ENCODE measurements around the gene PHF21A. TPM values are rescaled to one million over a fixed set of nuclear protein-coding genes. Genes with fewer than 3 reads are reported as not detected.

Gene PHF21A
- total and polyA plus RNA-seq, 2 donors (not counting 3 experiments of a cell fraction or from before 2014, with no cell fraction given): 14.1 to 30.5 TPM

DNA sequence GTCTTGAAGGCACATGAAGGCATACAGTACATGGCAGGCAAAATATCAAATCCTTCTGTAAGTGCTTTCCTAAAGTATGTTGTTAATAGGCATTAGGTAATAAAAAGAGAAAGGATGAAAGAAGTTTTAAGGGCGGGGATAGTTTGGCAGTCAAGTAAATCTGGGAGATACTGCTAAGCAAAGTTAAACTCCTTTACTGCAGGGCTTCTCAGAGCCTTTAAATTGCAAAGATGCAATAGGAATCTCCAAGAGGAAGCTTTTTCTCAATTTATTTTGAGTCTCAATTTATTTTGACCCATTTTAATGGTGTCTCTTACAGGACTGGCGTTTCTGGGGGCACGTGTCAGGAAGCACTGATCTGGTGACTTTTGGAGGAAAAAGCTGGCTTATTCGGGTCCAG, 12.8 kb upstream of the PHF21A start:
- no peaks in the 10 kb centered on the region for H3K79me2 ChIP-seq (ENCODE audit: control insufficient read depth, insufficient read depth, low read length)
- intact Hi-C loops (cut with micrococcal nuclease) (no loop called here), dilution Hi-C loops (cut with MboI; ENCODE audit: extremely low pct_ligation_motif_present, low sequenced_read_pairs) (no loop called here)
- H3K4me3 ChIP-seq (replicated peaks in 1 of 3; ENCODE audit: insufficient read depth in 1 of 3, low read depth in 1 of 3, low read length in 3 of 3): no peak overlapping the region
- H3K9me1 ChIP-seq (replicated peaks; ENCODE audit: control insufficient read depth, extremely low read depth, insufficient read depth, low read length): no peaks in the 10 kb centered on the region
- H3K9me3 ChIP-seq (replicated peaks; ENCODE audit: control insufficient read depth, insufficient read depth, low read length): no peaks in the 10 kb centered on the region
- H3K36me3 ChIP-seq (ENCODE audit: control insufficient read depth in 2 of 2, extremely low read depth in 1 of 2, insufficient read depth in 2 of 2, low read length in 2 of 2): no peaks in the 10 kb centered on the region
- BruUV-seq (replicated peaks): no TSS peak
- CTCF ChIA-PET: interaction anchor here (0.8 to 1.1 kb wide), 2 partner anchors 18 to 100 kb away, joined by 3 read pairs; no protein-coding TSS in a partner anchor
- H2AFZ ChIP-seq (ENCODE audit: low read depth, low read length): no peak overlapping the region
- POLR2A ChIA-PET: no interaction called here
- no peak for TF ChIP-seq POLR2AphosphoS5 (IDR thresholded peaks at IDR 0.05; ENCODE audit: insufficient read depth, low read depth, low read length)
- no peak for TF ChIP-seq POLR2A (IDR thresholded peaks at IDR 0.05; ENCODE audit: low read depth, low read length)
- no peak for TF ChIP-seq GATA2 (IDR thresholded peaks at IDR 0.05; ENCODE audit: insufficient read depth, insufficient read length, low read depth, low read length)
- no peak for TF ChIP-seq FOS (IDR thresholded peaks at IDR 0.05; ENCODE audit: borderline replicate concordance, insufficient read depth, low read length)
- TF ChIP-seq, protein P1, sequence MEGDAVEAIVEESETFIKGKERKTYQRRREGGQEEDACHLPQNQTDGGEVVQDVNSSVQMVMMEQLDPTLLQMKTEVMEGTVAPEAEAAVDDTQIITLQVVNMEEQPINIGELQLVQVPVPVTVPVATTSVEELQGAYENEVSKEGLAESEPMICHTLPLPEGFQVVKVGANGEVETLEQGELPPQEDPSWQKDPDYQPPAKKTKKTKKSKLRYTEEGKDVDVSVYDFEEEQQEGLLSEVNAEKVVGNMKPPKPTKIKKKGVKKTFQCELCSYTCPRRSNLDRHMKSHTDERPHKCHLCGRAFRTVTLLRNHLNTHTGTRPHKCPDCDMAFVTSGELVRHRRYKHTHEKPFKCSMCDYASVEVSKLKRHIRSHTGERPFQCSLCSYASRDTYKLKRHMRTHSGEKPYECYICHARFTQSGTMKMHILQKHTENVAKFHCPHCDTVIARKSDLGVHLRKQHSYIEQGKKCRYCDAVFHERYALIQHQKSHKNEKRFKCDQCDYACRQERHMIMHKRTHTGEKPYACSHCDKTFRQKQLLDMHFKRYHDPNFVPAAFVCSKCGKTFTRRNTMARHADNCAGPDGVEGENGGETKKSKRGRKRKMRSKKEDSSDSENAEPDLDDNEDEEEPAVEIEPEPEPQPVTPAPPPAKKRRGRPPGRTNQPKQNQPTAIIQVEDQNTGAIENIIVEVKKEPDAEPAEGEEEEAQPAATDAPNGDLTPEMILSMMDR (IDR thresholded peaks at IDR 0.05; ENCODE audit: extremely low read depth in 1 of 2, insufficient read depth in 1 of 2, low read depth in 1 of 2, low read length in 2 of 2): no peak
- no peak overlapping the region for H3K9ac ChIP-seq (replicated peaks; ENCODE audit: extremely low read depth, insufficient read depth, low read length)
- H4K20me1 ChIP-seq (replicated peaks; ENCODE audit: control insufficient read depth, extremely low read depth, insufficient read depth, low read length): no peaks in the 10 kb centered on the region
- no peak for FAIRE-seq
- H3K4me2 ChIP-seq (ENCODE audit: insufficient read depth, low read length): no peak overlapping the region
- H3K4me1 ChIP-seq (ENCODE audit: control insufficient read depth, extremely low read depth, insufficient read depth, low read length): no peaks in the 10 kb centered on the region
- DNase-seq (ENCODE audit: low read depth, low spot score): no peak
- H3K27me3 ChIP-seq (ENCODE audit: control insufficient read depth in 2 of 2, insufficient read depth in 2 of 2, low read length in 2 of 2): peaks cover 10 to 14% of the 10 kb centered on the region in 2 experiments
- no peak overlapping the region for H3K27ac ChIP-seq (ENCODE audit: insufficient read depth, low read depth, low read length)

DNA sequence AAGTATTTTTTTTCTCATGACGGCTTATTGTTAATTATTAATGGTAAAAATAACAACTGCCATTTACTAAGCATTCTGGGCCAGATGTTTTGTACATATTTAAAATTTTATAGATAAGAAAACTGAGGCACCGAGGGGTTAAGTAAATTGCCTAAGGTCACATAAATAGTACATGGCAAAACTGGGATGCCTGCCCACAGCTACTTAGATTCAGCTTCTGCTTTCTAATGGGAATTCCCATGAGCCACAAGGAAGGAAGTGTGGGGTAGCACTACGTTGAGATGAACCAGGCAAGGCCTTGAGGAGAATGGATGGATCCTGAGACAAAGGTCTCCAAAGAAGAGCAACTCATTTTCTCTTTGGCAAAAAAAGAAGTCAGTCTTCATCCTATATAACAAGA, 11.9 kb upstream of the PHF21A start:
- TF ChIP-seq POLR2AphosphoS5 (IDR thresholded peaks at IDR 0.05; ENCODE audit: insufficient read depth, low read depth, low read length): no peak
- TF ChIP-seq FOS (IDR thresholded peaks at IDR 0.05; ENCODE audit: borderline replicate concordance, insufficient read depth, low read length): no peak
- TF ChIP-seq POLR2A (IDR thresholded peaks at IDR 0.05; ENCODE audit: low read depth, low read length): no peak
- TF ChIP-seq MYC (IDR thresholded peaks at IDR 0.05; ENCODE audit: low read depth, low read length): no peak
- no peaks in the 10 kb centered on the region for H3K9me3 ChIP-seq (replicated peaks; ENCODE audit: control insufficient read depth, insufficient read depth, low read length)
- intact Hi-C loops (cut with micrococcal nuclease) (no loop called here), dilution Hi-C loops (cut with MboI; ENCODE audit: extremely low pct_ligation_motif_present, low sequenced_read_pairs) (no loop called here)
- ChIA-PET POLR2A (no interaction called here), CTCF (no interaction called here)
- DNase-seq (ENCODE audit: low read depth, low spot score): no peak
- peaks cover 7 to 14% of the 10 kb centered on the region in 2 experiments for H3K27me3 ChIP-seq (ENCODE audit: control insufficient read depth in 2 of 2, insufficient read depth in 2 of 2, low read length in 2 of 2)
- no peak overlapping the region for H2AFZ ChIP-seq (ENCODE audit: low read depth, low read length)
- no peak overlapping the region for H3K4me2 ChIP-seq (ENCODE audit: insufficient read depth, low read length)
- no peak for FAIRE-seq
- no peak overlapping the region for H3K27ac ChIP-seq (ENCODE audit: insufficient read depth, low read depth, low read length)
- H3K4me1 ChIP-seq (ENCODE audit: control insufficient read depth, extremely low read depth, insufficient read depth, low read length): no peaks in the 10 kb centered on the region
- H3K9me1 ChIP-seq (replicated peaks; ENCODE audit: control insufficient read depth, extremely low read depth, insufficient read depth, low read length): no peaks in the 10 kb centered on the region
- H3K79me2 ChIP-seq (ENCODE audit: control insufficient read depth, insufficient read depth, low read length): no peaks in the 10 kb centered on the region
- H4K20me1 ChIP-seq (replicated peaks; ENCODE audit: control insufficient read depth, extremely low read depth, insufficient read depth, low read length): no peaks in the 10 kb centered on the region
- H3K4me3 ChIP-seq (replicated peaks in 1 of 3; ENCODE audit: insufficient read depth in 1 of 3, low read depth in 1 of 3, low read length in 3 of 3): no peak overlapping the region
- no TSS peak for BruUV-seq (replicated peaks)
- H3K36me3 ChIP-seq (ENCODE audit: control insufficient read depth in 2 of 2, extremely low read depth in 1 of 2, insufficient read depth in 2 of 2, low read length in 2 of 2): no peaks in the 10 kb centered on the region
- H3K9ac ChIP-seq (replicated peaks; ENCODE audit: extremely low read depth, insufficient read depth, low read length): no peak overlapping the region

All from endothelial cell of umbilical vein (primary cell).